GM23248 (cell line): ENCODE results near the gene STRIP2. TPM values are rescaled to one million over a fixed set of nuclear protein-coding genes. Genes with fewer than 3 reads are reported as not detected.

Source experiments
- DNase-seq: peaks from one replicate; pipeline ENCODE4 v3.0.0-alpha.2; 2015
- H2AFZ ChIP-seq: fragments of 200-600 bp; sonication (generic); 2 replicates; pipeline ENCODE4 v1.6.1; 2016; ENCODE audit warnings: antibody characterized with exemption
- H3F3A ChIP-seq: fragments of 200-600 bp; sonication (generic); 2 replicates; pipeline ENCODE4 v1.6.1; 2016; ENCODE audit warnings: mild to moderate bottlenecking, antibody characterized with exemption, mixed run types; ENCODE audit not compliant: insufficient read depth
- H3K27ac ChIP-seq: fragments of 200-600 bp; sonication (generic); 2 replicates; pipeline ENCODE4 v1.5.1; 2016; ENCODE audit warnings: mild to moderate bottlenecking
- H3K27me3 ChIP-seq: fragments of 200-600 bp; sonication (generic); replicated peaks from 2 replicates; pipeline ENCODE4 v1.6.1; 2016; ENCODE audit warnings: mild to moderate bottlenecking; ENCODE audit not compliant: insufficient read depth
- H3K36me3 ChIP-seq: fragments of 200-600 bp; sonication (generic); 2 replicates; pipeline ENCODE4 v1.6.1; 2016; ENCODE audit warnings: low read depth, mild to moderate bottlenecking
- H3K4me1 ChIP-seq: fragments of 200-600 bp; sonication (generic); 2 replicates; pipeline ENCODE4 v1.6.1; 2016; ENCODE audit warnings: mild to moderate bottlenecking; ENCODE audit not compliant: insufficient read depth
- H3K4me2 ChIP-seq: fragments of 200-600 bp; sonication (generic); one replicate; pipeline ENCODE4 v1.6.1; 2016; ENCODE audit warnings: mild to moderate bottlenecking; ENCODE audit not compliant: unreplicated experiment
- H3K4me3 ChIP-seq: fragments of 200-600 bp; sonication (generic); 2 replicates; pipeline ENCODE4 v1.5.1; 2016; ENCODE audit warnings: mild to moderate bottlenecking
- H3K79me2 ChIP-seq: fragments of 200-600 bp; sonication (generic); 2 replicates; pipeline ENCODE4 v1.6.1; 2016; ENCODE audit warnings: mild to moderate bottlenecking; ENCODE audit not compliant: insufficient read depth
- H3K9ac ChIP-seq: fragments of 200-600 bp; sonication (generic); 2 replicates; pipeline ENCODE4 v1.6.1; 2016; ENCODE audit warnings: mild to moderate bottlenecking
- H3K9me2 ChIP-seq: fragments of 200-600 bp; sonication (generic); 2 replicates; pipeline ENCODE4 v1.6.1; 2016; ENCODE audit warnings: mixed run types, mild to moderate bottlenecking, moderate library complexity; ENCODE audit not compliant: insufficient read depth
- H3K9me3 ChIP-seq: fragments of 200-600 bp; sonication (generic); one replicate; pipeline ENCODE4 v1.6.1; 2017; ENCODE audit warnings: low read depth
- H4K20me1 ChIP-seq: fragments of 200-600 bp; sonication (generic); 2 replicates; pipeline ENCODE4 v1.6.0; 2016; ENCODE audit not compliant: insufficient read depth
- EZH2 ChIP-seq: fragments of 200-600 bp; sonication (generic); IDR thresholded peaks from 2 replicates; pipeline ENCODE4 v1.6.1; 2018; ENCODE audit warnings: antibody characterized with exemption, mild to moderate bottlenecking; ENCODE audit not compliant: insufficient read depth, poor library complexity, severe bottlenecking
- EZH2phosphoT487 ChIP-seq: fragments of 200-600 bp; sonication (generic); IDR thresholded peaks from 2 replicates; pipeline ENCODE4 v1.6.1; 2018; ENCODE audit warnings: antibody characterized with exemption, moderate library complexity, mild to moderate bottlenecking, low read depth; ENCODE audit not compliant: insufficient read depth
- WGBS, 2 experiments: methylation state at CpG; one replicate each; pipeline ENCODE4 v1.1.6; 2015 to 2017; ENCODE audit warnings: low lambda C conversion rate in 2 of 2, low coverage in 1 of 2; ENCODE audit errors: missing lambda C conversion rate in 2 of 2; 5-methylcytosine and 5-hydroxymethylcytosine counted together
- in situ Hi-C: fragments of 300-500 bp; cut with MboI; formaldehyde crosslinking; loops from 2 replicates; pipeline ENCODE4 v1.15.0; 2020
- polyA plus RNA-seq: library from polyadenylated mRNA; unstranded; fragments of >200 nt; fragmentation: Nextera tagmentation; extraction: Ambion mirVana; gene quantifications from 2 replicates; pipeline ENCODE4 v1.2.1, GENCODE V29; 2016
- total RNA-seq: library from RNA; depleted of rRNA; stranded (reverse); fragments of >200 nt; shearing (Covaris generic); gene quantifications from 2 replicates; pipeline ENCODE4 v1.2.3, GENCODE V29; 2014

The STRIP2 gene
- total and polyA plus RNA-seq, 2 experiments from 2014 or later: 1.5 to 2.2 TPM

DNA sequence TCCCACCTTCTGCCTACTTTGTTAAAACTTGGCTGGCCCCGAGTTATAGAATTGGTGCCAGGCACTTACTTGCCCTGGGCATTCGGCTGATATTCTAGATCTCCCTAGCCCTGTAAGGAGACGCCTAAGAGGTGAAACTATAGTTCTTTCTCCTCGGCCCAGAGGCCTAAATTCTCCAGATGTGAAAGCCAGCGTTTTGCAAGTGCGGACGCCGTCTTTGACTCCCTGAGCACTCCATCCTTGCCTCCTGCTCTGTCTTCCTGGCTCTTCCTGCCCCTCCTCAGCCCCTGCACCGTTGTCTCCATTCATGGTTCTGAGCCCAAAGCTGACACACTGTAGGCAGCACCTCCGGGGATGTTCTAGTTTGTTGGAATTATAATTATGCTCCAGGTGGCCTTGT is 79.3 kb downstream of the STRIP2 start:
- H2AFZ ChIP-seq: no peak overlapping the region
- H3F3A ChIP-seq: 0 out of 2 replicates have a peak, but pooled peaks cover 10% of the 10 kb centered on the region
- no peaks in the 10 kb centered on the region for H3K27me3 ChIP-seq
- 0 out of 2 replicates have a peak, but pooled peaks cover 9% of the 10 kb centered on the region for H3K4me1 ChIP-seq
- H3K9me3 ChIP-seq: no peaks in the 10 kb centered on the region
- WGBS, 2 experiments: 80 to 83% methylated on average over 10 of the region's 10 CpGs
- no peaks in the 10 kb centered on the region for H4K20me1 ChIP-seq
- in situ Hi-C loops: no loop called here
- H3K79me2 ChIP-seq: no peaks in the 10 kb centered on the region
- no peak overlapping the region for H3K27ac ChIP-seq
- no peaks in the 10 kb centered on the region for H3K9me2 ChIP-seq
- H3K9ac ChIP-seq: no peak overlapping the region
- no peak for TF ChIP-seq EZH2
- no peak overlapping the region for H3K4me2 ChIP-seq
- no peaks in the 10 kb centered on the region for H3K36me3 ChIP-seq
- no peak for DNase-seq
- H3K4me3 ChIP-seq: no peak overlapping the region

- no peak for TF ChIP-seq EZH2phosphoT487
- no peak for TF ChIP-seq EZH2
- 6 to 15% methylated on average over 4 of the region's 4 CpGs for WGBS, 2 experiments
- in situ Hi-C loops: no loop called here
- Histone ChIP-seq H3K4me2 (no peak overlapping the region), H3K9me2 (no peaks in the 10 kb centered on the region), H3K4me1 (0 out of 2 replicates have a peak, but pooled peaks cover 9% of the 10 kb centered on the region), H3K79me2 (no peaks in the 10 kb centered on the region), H3K9me3 (no peaks in the 10 kb centered on the region), H2AFZ (peak overlapping the region; percentile 50), H3F3A (0 out of 2 replicates have a peak, but pooled peaks cover 10% of the 10 kb centered on the region), H3K9ac (no peak overlapping the region), H3K27me3 (no peaks in the 10 kb centered on the region), H4K20me1 (no peaks in the 10 kb centered on the region), H3K4me3 (no peak overlapping the region), H3K36me3 (no peaks in the 10 kb centered on the region), H3K27ac (no peak overlapping the region)
- DNase-seq: peak; percentile 68
These were observed 80.5 kb downstream of the STRIP2 start for GRCh38 chr7:129514683-129515082.

DNA sequence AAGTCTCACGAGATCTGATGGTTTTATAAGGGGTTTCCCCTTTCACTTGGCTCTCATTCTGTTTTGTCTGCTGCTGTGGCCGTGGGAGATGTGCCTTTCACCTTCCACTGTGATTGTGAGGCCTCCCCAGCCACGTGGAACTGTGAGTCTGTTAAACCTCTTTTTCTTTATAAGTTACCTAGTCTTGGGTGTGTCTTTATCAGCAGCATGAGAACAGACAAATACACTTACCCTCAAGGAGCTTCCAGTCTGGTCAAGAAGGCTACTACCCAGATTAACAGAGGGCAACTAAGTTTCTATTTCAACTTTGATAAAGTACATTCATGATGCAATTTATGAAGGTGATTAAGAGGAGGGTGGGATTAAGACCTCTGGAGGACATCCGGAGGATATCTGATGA is 81.1 kb downstream of the STRIP2 start:
- no peak overlapping the region for H3K27ac ChIP-seq

DNA sequence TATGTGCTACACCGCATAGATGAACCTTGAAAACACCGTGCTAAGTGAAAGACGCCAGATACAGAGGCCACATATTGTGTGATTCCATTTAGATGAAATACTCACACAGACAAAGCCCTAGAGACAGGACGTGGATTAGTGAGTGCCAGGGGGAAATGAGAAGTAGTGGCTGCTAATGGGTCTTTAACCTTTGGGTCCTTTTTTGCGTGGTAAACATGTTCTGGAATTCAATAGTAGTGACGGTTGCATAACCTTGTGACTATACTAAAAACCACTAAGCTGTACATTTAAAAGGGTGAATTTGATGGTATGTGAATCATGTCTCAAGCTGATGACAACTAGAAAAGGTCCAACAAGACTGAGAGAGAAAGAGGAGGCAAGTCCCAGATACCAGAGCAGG is 83.7 kb downstream of the STRIP2 start:
- H3K9me2 ChIP-seq: no peaks in the 10 kb centered on the region
- no peak overlapping the region for H3K4me3 ChIP-seq
- DNase-seq: peak; percentile 14
- in situ Hi-C loops: no loop called here
- H3K27ac ChIP-seq: no peak overlapping the region
- H3K36me3 ChIP-seq: no peaks in the 10 kb centered on the region
- no peak for TF ChIP-seq EZH2
- TF ChIP-seq EZH2phosphoT487: no peak
- 73 to 74% methylated on average over 6 of the region's 6 CpGs for WGBS, 2 experiments
- 0 out of 2 replicates have a peak, but pooled peaks cover 9% of the 10 kb centered on the region for H3K4me1 ChIP-seq
- no peak overlapping the region for H3K9ac ChIP-seq
- H3K27me3 ChIP-seq: no peaks in the 10 kb centered on the region; the same call in 1 of the 2 replicates
- 0 out of 2 replicates have a peak, but pooled peaks cover 10% of the 10 kb centered on the region for H3F3A ChIP-seq
- H3K4me2 ChIP-seq: no peak overlapping the region
- H3K79me2 ChIP-seq: no peaks in the 10 kb centered on the region
- H2AFZ ChIP-seq: no peak overlapping the region
- H4K20me1 ChIP-seq: no peaks in the 10 kb centered on the region
- H3K9me3 ChIP-seq: no peaks in the 10 kb centered on the region

More for the DNA sequence above, 81.1 kb downstream of the STRIP2 start:
- Histone ChIP-seq H3K4me2 (no peak overlapping the region), H3K9me3 (no peaks in the 10 kb centered on the region), H3K4me1 (0 out of 2 replicates have a peak, but pooled peaks cover 9% of the 10 kb centered on the region), H3K27me3 (no peaks in the 10 kb centered on the region), H3K36me3 (no peaks in the 10 kb centered on the region), H3K4me3 (no peak overlapping the region), H3K9ac (no peak overlapping the region), H3K9me2 (no peaks in the 10 kb centered on the region), H3F3A (0 out of 2 replicates have a peak, but pooled peaks cover 10% of the 10 kb centered on the region), H3K79me2 (no peaks in the 10 kb centered on the region), H4K20me1 (no peaks in the 10 kb centered on the region), H2AFZ (no peak overlapping the region)
- TF ChIP-seq EZH2phosphoT487 (no peak), EZH2 (no peak)
- 77 to 78% methylated on average over 4 of the region's 4 CpGs for WGBS, 2 experiments
- no peak for DNase-seq
- in situ Hi-C loops: no loop called here
